SH-SY5Y (cell line): ENCODE data around the gene ZSCAN30.

Experiments
- GATA2 ChIP-seq: IDR thresholded peaks from 2 replicates; pipeline ENCODE4 v1.6.1; 2011; ENCODE audit warnings: mild to moderate bottlenecking, low read depth, low read length
- GATA3 ChIP-seq: IDR thresholded peaks from 2 replicates; pipeline ENCODE4 v1.6.1; 2011; ENCODE audit warnings: low read depth, mild to moderate bottlenecking, low read length, moderate library complexity

- TF ChIP-seq GATA3 (no peak), GATA2 (no peak)
Measured at GRCh38 chr18:35253655-35254287, 36.3 kb downstream of the ZSCAN30 start.
